GM12891 (cell line): ENCODE measurements around the gene RCOR1.

ENCODE experiments used
- PAX5 ChIP-seq: IDR thresholded peaks from 2 replicates; pipeline ENCODE4 v1.6.1; 2011; ENCODE audit warnings: low read length, moderate library complexity, mild to moderate bottlenecking; ENCODE audit not compliant: insufficient read depth, severe bottlenecking
- POLR2A ChIP-seq: IDR thresholded peaks from 2 replicates; pipeline ENCODE4 v1.6.1; 2011; ENCODE audit warnings: low read depth, low read length, control low read depth
- POLR2AphosphoS5 ChIP-seq: IDR thresholded peaks from 2 replicates; pipeline ENCODE4 v1.6.1; 2011; ENCODE audit warnings: low read depth, low read length, control low read depth
- SPI1 ChIP-seq: IDR thresholded peaks from 2 replicates; pipeline ENCODE4 v1.6.1; 2011; ENCODE audit warnings: low read depth, low read length, control low read depth
- TAF1 ChIP-seq: IDR thresholded peaks from 2 replicates; pipeline ENCODE4 v1.6.1; 2011; ENCODE audit warnings: low read depth, low read length, control low read depth

DNA sequence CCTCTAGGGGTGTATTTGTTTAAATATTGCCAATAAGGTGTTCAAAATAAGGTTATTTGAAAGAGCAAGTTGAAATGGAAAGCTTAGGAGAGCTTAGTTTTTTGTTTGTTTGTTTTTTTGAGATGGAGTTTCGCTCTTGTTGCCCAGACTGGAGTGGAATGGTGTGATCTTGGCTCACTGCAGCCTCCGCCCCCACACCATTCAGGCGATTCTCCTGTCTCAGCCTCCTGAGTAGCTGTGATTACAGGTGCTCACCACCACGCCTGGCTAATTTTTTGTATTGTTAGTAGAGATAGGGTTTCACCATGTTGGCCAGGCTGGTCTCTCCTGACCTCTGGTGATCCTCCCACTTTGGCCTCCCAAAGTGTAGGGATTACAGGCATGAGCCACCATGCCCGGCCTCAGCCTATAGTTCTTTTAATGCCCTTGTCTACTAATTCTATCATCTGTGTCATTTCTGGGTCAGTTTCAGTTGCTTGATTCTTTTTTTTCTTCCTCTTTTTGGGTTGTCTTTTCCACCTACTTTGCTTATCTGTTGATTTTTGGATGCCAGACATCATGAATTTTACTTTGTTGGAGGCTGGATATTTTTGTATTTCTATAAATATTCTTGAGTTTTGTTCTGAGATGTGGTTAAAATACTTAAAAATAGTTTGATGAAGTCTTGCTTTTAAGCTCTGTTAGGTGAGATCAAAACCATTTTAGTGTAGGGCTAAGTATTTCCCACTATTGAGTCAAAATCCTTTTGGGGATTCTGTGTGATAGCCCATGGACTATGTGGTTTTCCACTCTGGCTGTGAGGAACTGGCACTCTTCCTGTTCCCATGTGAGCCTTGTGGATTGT is 18.7 kb downstream of the RCOR1 start:
- TF ChIP-seq POLR2A (no peak), PAX5 (no peak), TAF1 (no peak), POLR2AphosphoS5 (no peak), SPI1 (no peak)
